NCI-H2227 treated with DMSO at 0.1 percent for 48 hours (cell line): ENCODE results near the gene EEPD1.

Experiments
- DNase-seq: peaks from one replicate; lab custom pipeline; 2025; lab: John Stamatoyannopoulos, UW

EEPD1 gene

GRCh38 chr7:36260481-36260880, 107.4 kb downstream of the EEPD1 start:
- DNase-seq = no peak

- DNase-seq = no peak
Observed at GRCh38 chr7:36261019-36261754, 108.1 kb downstream of the EEPD1 start.

- DNase-seq = no peak
Observed at GRCh38 chr7:36262309-36263094, 109.4 kb downstream of the EEPD1 start.

GRCh38 chr7:36263095-36263484, 110.0 kb downstream of the EEPD1 start:
- DNase-seq = no peak

- no peak for DNase-seq
Observed at GRCh38 chr7:36264123-36264801, 111.2 kb downstream of the EEPD1 start.

GRCh38 chr7:36264913-36265516, 112.0 kb downstream of the EEPD1 start:
- DNase-seq = no peak

- DNase-seq = no peak
Observed at GRCh38 chr7:36265680-36266079, 112.6 kb downstream of the EEPD1 start.

GRCh38 chr7:36266190-36266589, 113.1 kb downstream of the EEPD1 start:
- DNase-seq = no peak

- no peak for DNase-seq
Observed at GRCh38 chr7:36266683-36267082, 113.6 kb downstream of the EEPD1 start.

- DNase-seq = no peak
Observed at GRCh38 chr7:36272211-36272566, 119.1 kb downstream of the EEPD1 start.

- DNase-seq = no peak
Observed at GRCh38 chr7:36272567-36273269, 119.7 kb downstream of the EEPD1 start.

GRCh38 chr7:36273836-36274235, 120.8 kb downstream of the EEPD1 start:
- no peak for DNase-seq

GRCh38 chr7:36275735-36276284, 122.8 kb downstream of the EEPD1 start:
- no peak for DNase-seq

GRCh38 chr7:36276428-36277248, 123.6 kb downstream of the EEPD1 start:
- DNase-seq = no peak

- no peak for DNase-seq
Observed at GRCh38 chr7:36277249-36277542, 124.1 kb downstream of the EEPD1 start.

GRCh38 chr7:36278069-36278619, 125.1 kb downstream of the EEPD1 start:
- DNase-seq = no peak

- DNase-seq = no peak
Observed at GRCh38 chr7:36278620-36279172, 125.6 kb downstream of the EEPD1 start.

GRCh38 chr7:36279200-36279925, 126.3 kb downstream of the EEPD1 start:
- no peak for DNase-seq

GRCh38 chr7:36279926-36280315, 126.9 kb downstream of the EEPD1 start:
- DNase-seq = no peak
